Lower leg skin (tissue), 4 donors: ENCODE measurements around the gene PLXNA2. TPM values are rescaled to one million over a fixed set of nuclear protein-coding genes. Genes with fewer than 3 reads are reported as not detected.

ENCODE experiments used
- DNase-seq, 2 donors: peaks; one replicate each; pipeline ENCODE4 v3.0.0-alpha.2; 2019; ENCODE audit warnings: low spot score in 2 of 2
- H3K4me3 ChIP-seq: fragments of 200-600 bp; sonication (generic); 2 replicates; pipeline ENCODE4 v1.5.1; 2017; ENCODE audit warnings: mild to moderate bottlenecking, low read depth; ENCODE audit not compliant: poor library complexity, severe bottlenecking
- POLR2A ChIP-seq, 2 donors: fragments of 450-650 bp; IDR thresholded peaks; one replicate each; pipeline ENCODE4 v1.6.1; 2016 to 2017; ENCODE audit warnings: antibody characterized with exemption in 2 of 2, mild to moderate bottlenecking in 1 of 2, moderate library complexity in 1 of 2
- WGBS, 2 donors: methylation state at CpG; one replicate each; pipeline ENCODE4 v1.1.5; 2018; 5-methylcytosine and 5-hydroxymethylcytosine counted together
- intact Hi-C: fragments of 100-400 bp; cut with DNase I; formaldehyde crosslinking; loops from one replicate; pipeline ENCODE4 v1.15.0; 2023; ENCODE audit warnings: low total_unique reads
- total RNA-seq, 4 donors: library from RNA; depleted of rRNA; stranded (reverse); fragments of >200 nt; gene quantifications; one replicate each; pipeline ENCODE4 v1.1.0, GENCODE V29; 2016
- TF ChIP-seq, protein P1 (sequence below), 3 donors: fragments of 450-650 bp; IDR thresholded peaks; one replicate each; pipeline ENCODE4 v1.5.1; 2016; ENCODE audit warnings: antibody characterized with exemption in 3 of 3, mild to moderate bottlenecking in 3 of 3, moderate library complexity in 2 of 3

Gene PLXNA2
- total RNA-seq, 4 donors from 2014 or later = 27.4 to 44.2 (median 36.9) TPM

DNA sequence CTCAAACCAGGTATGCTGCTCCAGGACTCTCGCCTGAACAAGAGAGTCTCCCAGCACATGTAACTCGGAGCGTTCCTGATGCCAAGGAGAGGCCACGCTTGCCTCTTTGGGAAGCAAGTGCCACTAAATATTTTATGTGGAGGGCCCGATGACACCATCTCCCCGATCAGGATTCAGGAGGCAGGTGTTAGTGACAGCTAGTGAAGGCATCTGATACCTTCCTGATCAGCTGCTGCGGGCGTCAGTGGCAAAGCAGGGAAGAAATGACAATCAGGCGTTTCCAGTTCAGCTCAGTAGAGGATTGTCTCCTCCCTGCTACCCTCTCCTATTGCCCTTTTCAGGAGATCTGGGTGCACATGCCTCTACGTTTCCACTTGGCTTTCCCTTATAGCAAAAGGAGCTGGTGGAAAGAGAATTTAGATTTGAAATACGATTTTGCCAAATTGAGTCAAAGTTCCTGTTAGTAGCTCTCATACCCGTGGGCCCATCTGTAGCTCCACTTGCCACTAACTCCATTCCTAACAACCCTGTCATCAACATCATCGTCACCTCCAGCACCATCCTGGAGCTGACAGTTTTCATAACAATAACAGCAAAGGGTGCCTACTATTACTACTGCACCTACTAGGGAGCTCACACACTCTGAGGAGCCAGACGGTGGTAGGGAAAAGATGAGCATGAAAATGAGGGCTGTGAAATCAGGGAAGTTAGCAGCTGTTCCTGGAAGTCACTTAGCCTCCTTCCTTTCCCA is 21.6 kb downstream of the PLXNA2 start:
- 90 to 91% methylated on average over 14 of the region's 14 CpGs for WGBS, 2 donors
- intact Hi-C loops = no loop called here
- no peak overlapping the region for H3K4me3 ChIP-seq
- TF ChIP-seq, protein P1, sequence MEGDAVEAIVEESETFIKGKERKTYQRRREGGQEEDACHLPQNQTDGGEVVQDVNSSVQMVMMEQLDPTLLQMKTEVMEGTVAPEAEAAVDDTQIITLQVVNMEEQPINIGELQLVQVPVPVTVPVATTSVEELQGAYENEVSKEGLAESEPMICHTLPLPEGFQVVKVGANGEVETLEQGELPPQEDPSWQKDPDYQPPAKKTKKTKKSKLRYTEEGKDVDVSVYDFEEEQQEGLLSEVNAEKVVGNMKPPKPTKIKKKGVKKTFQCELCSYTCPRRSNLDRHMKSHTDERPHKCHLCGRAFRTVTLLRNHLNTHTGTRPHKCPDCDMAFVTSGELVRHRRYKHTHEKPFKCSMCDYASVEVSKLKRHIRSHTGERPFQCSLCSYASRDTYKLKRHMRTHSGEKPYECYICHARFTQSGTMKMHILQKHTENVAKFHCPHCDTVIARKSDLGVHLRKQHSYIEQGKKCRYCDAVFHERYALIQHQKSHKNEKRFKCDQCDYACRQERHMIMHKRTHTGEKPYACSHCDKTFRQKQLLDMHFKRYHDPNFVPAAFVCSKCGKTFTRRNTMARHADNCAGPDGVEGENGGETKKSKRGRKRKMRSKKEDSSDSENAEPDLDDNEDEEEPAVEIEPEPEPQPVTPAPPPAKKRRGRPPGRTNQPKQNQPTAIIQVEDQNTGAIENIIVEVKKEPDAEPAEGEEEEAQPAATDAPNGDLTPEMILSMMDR (IDR thresholded peaks at IDR 0.05) = no peak
- no peak for TF ChIP-seq POLR2A (IDR thresholded peaks at IDR 0.05)
- no peak for DNase-seq

- WGBS, 2 donors = 100% methylated on average over 1 of the region's 1 CpG
- intact Hi-C loops = no loop called here
- no peak overlapping the region for H3K4me3 ChIP-seq
- no peak for DNase-seq
- no peak for TF ChIP-seq POLR2A (IDR thresholded peaks at IDR 0.05)
- TF ChIP-seq, protein P1 (IDR thresholded peaks at IDR 0.05) = no peak
Observed at GRCh38 chr1:208221291-208221622, 22.9 kb downstream of the PLXNA2 start.

DNA sequence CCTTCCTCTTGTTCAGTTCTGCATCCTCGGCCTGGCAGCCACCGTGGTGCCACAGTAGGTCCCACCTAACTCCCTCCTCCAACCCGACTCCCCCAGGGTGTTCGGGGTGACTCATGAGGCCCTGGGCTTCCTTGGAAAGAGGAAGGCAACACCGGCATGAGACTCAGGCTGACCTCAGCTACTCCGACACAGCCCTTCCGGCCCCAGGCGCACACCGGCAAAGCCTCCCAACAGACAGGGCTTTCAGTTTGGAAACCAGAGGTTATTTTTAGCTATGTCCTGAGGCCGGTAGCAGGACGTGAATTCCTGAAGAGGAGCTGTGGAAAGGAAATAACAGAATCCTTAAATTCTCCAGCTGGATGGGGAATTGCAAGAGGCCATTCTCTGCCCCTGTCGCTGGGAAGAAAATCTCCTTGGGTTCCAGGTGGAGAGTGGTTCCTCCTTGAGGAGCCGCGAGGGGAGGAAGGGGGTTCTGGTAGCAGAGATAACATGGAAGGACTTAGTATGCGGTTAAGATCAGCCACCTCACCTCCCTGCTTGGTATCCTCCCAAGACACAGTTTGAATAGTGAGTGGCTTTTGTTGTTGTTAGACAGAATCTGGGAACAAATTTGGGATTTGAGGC is 24.4 kb downstream of the PLXNA2 start:
- no peak overlapping the region for H3K4me3 ChIP-seq
- intact Hi-C loops = no loop called here
- 38 to 45% methylated on average over 15 of the region's 15 CpGs for WGBS, 2 donors
- DNase-seq = no peak
- no peak for TF ChIP-seq POLR2A (IDR thresholded peaks at IDR 0.05)
- TF ChIP-seq, protein P1 (IDR thresholded peaks at IDR 0.05) = no peak

DNA sequence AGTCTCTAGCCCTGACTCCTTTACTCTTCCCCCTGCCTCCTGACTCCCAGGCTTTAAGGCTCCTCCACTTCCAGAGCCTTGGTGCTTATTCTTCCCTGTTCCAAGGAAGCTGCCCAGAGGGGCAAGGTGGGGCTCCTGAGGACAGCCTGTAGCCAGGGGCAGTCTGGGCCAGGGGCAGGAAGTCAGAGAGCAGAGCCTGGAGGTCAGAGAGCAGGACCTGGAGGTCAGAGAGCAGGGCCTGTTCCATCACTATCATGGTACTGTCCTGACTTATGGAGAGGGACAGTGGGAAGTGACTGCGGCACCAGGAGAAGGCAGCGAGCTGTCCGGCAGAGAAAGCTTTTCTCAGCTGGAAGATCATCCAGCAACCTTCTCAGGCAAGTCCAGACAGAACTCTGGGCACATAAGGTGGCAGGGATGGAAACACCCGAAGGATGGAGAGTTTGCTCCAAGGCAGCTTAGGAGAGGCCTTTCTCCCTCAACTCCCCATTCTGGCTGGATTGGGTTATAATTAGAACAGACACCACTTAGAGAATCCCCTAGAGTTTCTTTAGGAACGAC is 25.0 kb downstream of the PLXNA2 start:
- H3K4me3 ChIP-seq = no peak overlapping the region
- WGBS, 2 donors = 57 to 68% methylated on average over 5 of the region's 5 CpGs
- intact Hi-C loops = no loop called here
- no peak for DNase-seq
- TF ChIP-seq POLR2A (IDR thresholded peaks at IDR 0.05) = no peak
- TF ChIP-seq, protein P1 (IDR thresholded peaks at IDR 0.05) = no peak

DNA sequence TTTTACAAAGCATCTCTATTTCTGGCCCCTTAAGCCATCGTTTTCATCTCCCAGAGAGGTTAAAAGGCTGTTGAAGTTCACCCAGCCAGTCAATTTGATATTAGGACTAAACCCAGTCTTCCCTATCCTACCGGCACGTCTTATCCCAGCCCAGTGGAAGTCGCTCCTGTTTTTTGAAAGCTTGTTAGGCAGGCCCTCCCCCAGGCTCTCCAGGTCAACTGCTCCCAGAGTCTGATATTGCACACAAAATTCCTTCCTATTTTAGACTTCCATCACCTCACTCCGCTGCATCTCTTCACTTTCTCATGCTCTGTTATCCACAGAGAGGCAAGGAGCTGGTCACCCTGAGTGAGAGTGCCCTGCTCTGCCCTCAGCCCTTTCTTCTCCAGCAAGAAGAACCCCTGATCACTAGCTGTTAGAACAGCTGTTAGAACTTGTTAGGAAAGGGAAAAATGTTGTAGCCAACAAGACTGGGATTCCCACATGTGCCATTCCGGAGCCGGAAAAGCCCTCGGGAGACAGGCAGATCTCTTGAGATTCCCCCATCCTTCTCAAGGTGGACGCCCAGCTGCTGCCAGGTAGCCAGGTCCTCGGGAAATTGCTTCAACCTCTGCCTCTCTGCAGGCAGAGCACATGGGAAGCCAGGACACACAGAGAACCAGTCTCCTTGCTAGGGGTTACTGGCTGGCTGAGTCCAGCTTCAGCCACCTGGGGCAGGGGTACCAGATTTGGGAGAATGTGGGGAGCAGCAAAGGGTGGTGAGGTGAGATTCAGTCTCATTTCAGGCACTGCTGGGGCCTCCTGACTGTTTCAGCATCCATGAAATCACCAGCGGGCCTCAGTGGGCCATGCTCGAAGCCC is 25.7 kb downstream of the PLXNA2 start:
- TF ChIP-seq, protein P1 (IDR thresholded peaks at IDR 0.05) = no peak
- no peak for TF ChIP-seq POLR2A (IDR thresholded peaks at IDR 0.05)
- intact Hi-C loops = no loop called here
- no peak overlapping the region for H3K4me3 ChIP-seq
- no peak for DNase-seq
- 69 to 79% methylated on average over 12 of the region's 12 CpGs for WGBS, 2 donors
